ENCODE data around the gene BAHCC1.
A peak's percentile ranks its signal among the peaks of the same experiment; 100 is the strongest.

BAHCC1 gene

GRCh38 chr17:81428121-81428515, 32.9 kb downstream of the BAHCC1 start:
- DNase-seq: peak; percentile 28

DNA sequence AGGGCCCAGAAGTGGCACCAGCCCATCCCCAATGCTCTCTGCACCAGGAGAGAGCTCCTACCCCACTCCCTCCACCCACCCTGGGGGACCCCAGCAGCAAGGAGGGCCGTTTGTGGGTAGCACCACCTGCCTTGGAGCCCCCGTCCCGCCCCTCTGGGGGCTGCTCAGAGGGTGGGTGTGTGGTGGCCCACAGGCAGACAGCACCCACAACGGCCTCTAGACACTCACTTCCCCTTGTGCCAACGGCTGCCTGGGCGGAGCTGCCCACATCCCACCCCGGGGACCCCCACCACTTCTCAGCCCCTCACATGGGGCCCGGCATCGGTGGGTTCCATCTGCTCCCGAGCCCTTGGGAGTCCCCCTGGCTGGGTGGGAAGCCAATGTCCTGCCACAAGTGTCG, 33.3 kb downstream of the BAHCC1 start:
- no peak for DNase-seq

- no peak for DNase-seq
Measured at GRCh38 chr17:81428948-81429774, 33.9 kb downstream of the BAHCC1 start.

- DNase-seq: no peak
Measured at GRCh38 chr17:81429821-81430551, 34.7 kb downstream of the BAHCC1 start.

DNA sequence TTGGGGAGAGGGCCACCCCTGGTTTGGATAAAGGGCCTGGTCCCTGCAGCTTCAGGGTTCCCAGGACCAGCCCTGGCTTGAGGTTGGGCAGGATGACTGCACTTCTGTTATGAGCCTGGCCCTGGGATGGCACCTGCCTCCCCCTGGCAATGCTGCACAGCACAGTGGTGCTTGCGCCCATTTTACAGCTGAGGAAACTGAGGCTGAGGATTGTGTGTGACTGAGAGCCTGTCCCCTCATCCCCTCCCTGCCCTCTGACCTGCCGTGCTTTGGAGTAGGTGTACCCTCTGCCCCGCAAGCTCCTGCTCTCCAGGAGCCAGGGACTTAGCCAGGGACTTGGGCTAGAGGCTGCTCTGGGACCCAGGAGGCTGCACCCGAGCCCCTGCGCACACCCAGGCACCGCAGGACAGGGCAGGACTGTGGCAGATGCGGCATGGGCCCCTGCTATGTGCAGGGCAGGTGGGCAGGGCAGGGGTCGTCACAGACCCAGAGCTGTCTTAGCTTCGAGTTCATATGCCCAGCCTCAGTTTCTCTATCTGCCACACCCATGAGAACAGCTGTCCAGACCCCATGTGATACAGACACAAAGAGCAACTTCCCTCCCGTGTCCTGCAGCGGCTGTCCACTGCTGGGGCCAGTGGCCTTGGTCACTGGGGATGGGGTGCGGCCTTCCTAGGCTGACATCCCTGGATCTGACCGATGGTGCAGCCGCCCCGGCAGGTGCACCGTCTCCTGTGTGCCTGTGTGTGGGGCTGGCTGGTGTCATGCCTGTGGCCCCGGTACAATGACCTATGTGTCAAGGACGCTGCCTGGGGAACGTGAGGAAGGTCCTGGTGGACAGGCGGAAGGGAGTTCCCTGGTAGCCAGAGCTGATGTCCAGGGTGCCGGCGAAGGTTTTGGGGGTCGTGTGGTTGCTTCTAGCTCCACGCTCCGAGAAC, 36.6 kb downstream of the BAHCC1 start:
- no peak for DNase-seq

DNA sequence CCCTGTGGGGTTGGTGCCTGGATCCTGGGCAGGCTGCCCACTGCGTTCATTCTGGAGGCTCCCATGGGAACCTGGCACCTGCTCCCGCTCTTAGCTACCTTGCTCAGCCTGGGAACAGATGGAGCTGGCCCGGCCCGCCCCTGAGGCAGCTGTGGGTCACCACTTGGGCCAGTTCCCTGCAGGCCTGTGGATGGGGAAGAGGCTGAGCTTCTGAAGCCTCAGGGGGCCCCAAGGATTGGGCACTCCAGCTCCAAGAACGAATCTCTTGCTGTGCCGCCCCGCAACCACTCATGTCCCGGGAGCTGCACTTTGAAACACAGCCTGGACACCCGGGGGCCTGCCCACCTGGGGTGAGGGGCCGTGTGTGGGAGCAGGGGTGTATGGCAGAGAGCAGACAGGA, 37.7 kb downstream of the BAHCC1 start:
- no peak for DNase-seq

DNA sequence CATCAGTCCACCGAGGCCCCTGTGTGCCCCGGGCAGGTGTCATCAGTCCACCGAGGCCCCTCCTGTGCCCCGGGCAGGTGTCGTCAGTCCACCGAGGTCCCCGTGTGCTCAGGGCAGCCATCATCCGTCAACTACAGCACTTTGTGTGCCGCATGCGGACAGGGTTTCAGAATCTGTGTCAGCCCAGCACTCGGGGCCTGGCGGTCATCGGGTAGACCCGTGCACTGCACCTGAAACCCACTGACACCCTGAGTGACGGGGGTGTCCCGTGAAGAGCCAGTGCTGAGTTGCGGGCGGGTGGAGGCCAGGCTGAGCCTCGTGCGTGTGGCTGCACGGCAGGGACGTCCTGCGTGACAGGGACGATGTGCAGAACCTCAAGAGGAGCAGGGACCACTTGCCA, 38.4 kb downstream of the BAHCC1 start:
- DNase-seq: no peak

GRCh38 chr17:81434072-81434471, 38.8 kb downstream of the BAHCC1 start:
- no peak for DNase-seq

DNA sequence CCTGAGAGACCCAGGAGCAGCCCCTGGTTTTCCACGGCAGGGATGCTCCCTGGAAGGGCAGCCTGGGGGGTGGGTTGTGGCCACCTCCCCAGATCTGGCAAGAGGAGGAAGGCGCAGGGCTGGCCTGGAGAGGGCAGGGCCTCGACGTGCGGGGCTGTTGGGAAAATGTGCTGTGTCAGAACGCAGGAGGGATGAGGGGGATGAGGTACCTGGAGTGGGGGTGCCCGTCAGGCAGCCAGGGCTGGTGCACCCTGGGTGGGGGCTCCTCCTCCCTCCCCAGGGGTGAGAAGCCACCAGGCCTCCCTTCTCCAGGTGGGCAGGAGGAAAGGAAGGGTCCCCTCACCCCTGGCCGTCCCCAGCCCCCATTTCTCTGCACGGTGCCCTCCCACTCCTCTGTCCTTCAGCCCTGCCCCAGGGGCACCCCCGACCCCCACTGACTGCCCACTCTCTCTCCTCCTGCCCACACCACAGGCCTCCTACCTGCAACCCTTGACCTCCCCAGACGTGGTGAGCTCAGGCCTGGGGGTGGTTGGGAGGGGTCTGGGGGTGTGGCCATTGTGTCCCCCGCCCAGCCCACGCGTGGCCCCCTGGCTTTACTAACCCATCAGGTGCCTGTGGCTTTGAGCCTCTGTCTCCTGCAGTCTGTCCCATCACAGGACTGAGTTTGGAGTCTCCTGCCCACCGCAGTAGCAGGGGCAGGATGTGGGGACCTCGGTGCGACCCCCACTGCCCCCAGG, 39.6 kb downstream of the BAHCC1 start:
- DNase-seq: no peak

GRCh38 chr17:81435652-81436293, 40.5 kb downstream of the BAHCC1 start:
- no peak for DNase-seq

DNA sequence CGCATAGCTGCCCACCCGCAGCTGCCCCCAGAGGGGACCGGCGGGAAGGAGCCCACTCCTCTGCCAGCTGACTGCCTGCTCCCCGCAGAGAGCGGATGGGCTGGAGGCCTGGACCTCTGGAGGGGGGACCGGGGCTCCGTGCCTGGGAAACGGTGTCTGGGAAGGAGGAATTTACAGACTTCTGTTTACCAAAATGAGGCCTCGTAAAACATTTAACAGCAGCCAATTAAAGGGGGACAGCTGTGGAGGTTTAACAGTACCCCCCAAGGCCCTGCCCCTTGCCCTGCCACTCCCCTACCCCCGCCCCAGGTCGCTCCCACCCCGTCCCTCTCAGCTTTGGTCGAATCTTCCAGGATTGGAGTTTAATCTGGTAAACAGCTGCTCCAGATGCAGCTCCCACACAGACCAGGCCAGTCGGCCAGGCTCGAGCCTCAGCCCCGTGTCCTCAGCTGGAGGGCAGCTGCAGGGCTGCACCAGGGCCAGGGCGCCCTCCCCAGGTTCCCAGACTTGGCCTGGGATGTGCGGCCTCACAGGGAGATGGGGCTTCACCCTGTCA, 41.1 kb downstream of the BAHCC1 start:
- no peak for DNase-seq

DNA sequence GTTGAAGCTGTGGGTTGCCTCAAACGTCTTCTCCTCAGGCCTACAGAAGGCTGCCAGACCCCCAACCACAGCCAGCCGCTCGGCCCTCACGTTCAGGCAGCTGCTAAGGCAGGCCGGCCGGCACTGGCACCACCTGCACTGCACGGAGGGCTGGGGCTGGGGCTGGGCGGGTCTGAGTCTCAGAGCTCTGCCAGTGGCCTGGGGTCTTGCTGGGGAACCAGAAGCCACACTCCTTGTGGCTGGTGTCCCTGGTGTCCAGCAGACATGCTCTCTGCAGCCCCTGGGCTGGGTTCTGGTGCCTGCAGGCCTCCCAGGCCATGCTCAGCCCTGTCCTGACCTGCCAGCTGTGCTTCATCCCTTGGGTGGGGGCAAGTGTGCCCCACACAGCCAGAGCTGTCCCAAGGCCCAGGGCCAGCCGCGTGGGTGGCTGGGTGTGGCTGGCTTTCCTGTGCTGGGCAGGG, 42.0 kb downstream of the BAHCC1 start:
- DNase-seq: no peak

GRCh38 chr17:81438007-81438659, 42.9 kb downstream of the BAHCC1 start:
- DNase-seq: no peak

GRCh38 chr17:81438688-81439087, 43.4 kb downstream of the BAHCC1 start:
- DNase-seq: no peak

- DNase-seq: no peak
Measured at GRCh38 chr17:81440051-81440471, 44.8 kb downstream of the BAHCC1 start.

GRCh38 chr17:81440511-81441244, 45.4 kb downstream of the BAHCC1 start:
- DNase-seq: no peak

GRCh38 chr17:81442791-81443190, 47.5 kb downstream of the BAHCC1 start:
- no peak for DNase-seq

- no peak for DNase-seq
Measured at GRCh38 chr17:81443269-81443668, 48.0 kb downstream of the BAHCC1 start.

GRCh38 chr17:81444610-81445339, 49.5 kb downstream of the BAHCC1 start:
- no peak for DNase-seq
